SK-N-SH treated with all-trans-retinoic acid at 6 μM for 48 hours (cell line): ENCODE results near the gene SHLD3.

Experiments used
- ATAC-seq: fragments of 200-7000 bp; cut with Tn5 transposase; 3 replicates; pipeline ENCODE4 v1.9.1; 2020; ENCODE audit warnings: mild to moderate bottlenecking, moderate library complexity
- ARNTL ChIP-seq: fragments of 450-650 bp; formaldehyde crosslinking; IDR thresholded peaks from 2 replicates; pipeline ENCODE4 v1.5.0; 2020; ENCODE audit warnings: low read depth, mild to moderate bottlenecking, moderate library complexity, borderline replicate concordance
- BACH2 ChIP-seq: fragments of 250-450 bp; sonication (Bioruptor Pico); IDR thresholded peaks from 2 replicates; pipeline ENCODE4 v1.9.0; 2021; ENCODE audit warnings: mild to moderate bottlenecking, borderline replicate concordance
- CSDC2 ChIP-seq: fragments of 250-450 bp; sonication (Bioruptor Pico); IDR thresholded peaks from 2 replicates; pipeline ENCODE4 v1.5.0; 2020; ENCODE audit warnings: mild to moderate bottlenecking, moderate library complexity
- ESRRG ChIP-seq: fragments of 250-450 bp; sonication (Bioruptor Pico); IDR thresholded peaks from 2 replicates; pipeline ENCODE4 v1.6.1; 2021; ENCODE audit warnings: mild to moderate bottlenecking
- GLIS3 ChIP-seq: fragments of 250-450 bp; sonication (Bioruptor Pico); IDR thresholded peaks from 2 replicates; pipeline ENCODE4 v1.5.0; 2020; ENCODE audit warnings: mild to moderate bottlenecking, moderate library complexity
- ISL1 ChIP-seq: fragments of 250-450 bp; sonication (Bioruptor Pico); IDR thresholded peaks from 2 replicates; pipeline ENCODE4 v2.1.2; 2022; ENCODE audit warnings: mild to moderate bottlenecking, moderate library complexity
- OSR1 ChIP-seq: fragments of 250-450 bp; sonication (Bioruptor Pico); IDR thresholded peaks from 2 replicates; pipeline ENCODE4 v1.8.0; 2022; ENCODE audit warnings: moderate library complexity, mild to moderate bottlenecking, inconsistent platforms
- PPARA ChIP-seq: fragments of 250-450 bp; sonication (Bioruptor Pico); IDR thresholded peaks from 2 replicates; pipeline ENCODE4 v1.5.0; 2020; ENCODE audit warnings: mild to moderate bottlenecking, borderline replicate concordance
- RARB ChIP-seq: fragments of 250-450 bp; sonication (Bioruptor Pico); IDR thresholded peaks from 2 replicates; pipeline ENCODE4 v1.8.0; 2021; ENCODE audit warnings: mild to moderate bottlenecking, moderate library complexity
- SNAI2 ChIP-seq: fragments of 250-450 bp; sonication (Bioruptor Pico); IDR thresholded peaks from 2 replicates; pipeline ENCODE4 v1.5.0; 2020; ENCODE audit warnings: mild to moderate bottlenecking, moderate library complexity
- TOX ChIP-seq: fragments of 250-450 bp; sonication (Bioruptor Pico); IDR thresholded peaks from 2 replicates; pipeline ENCODE4 v1.8.0; 2021; ENCODE audit warnings: mild to moderate bottlenecking, moderate library complexity, borderline replicate concordance
- ZC3H10 ChIP-seq: fragments of 250-450 bp; sonication (Bioruptor Pico); IDR thresholded peaks from 2 replicates; pipeline ENCODE4 v1.5.1; 2021; ENCODE audit warnings: mild to moderate bottlenecking, moderate library complexity
- ZFP3 ChIP-seq: fragments of 250-450 bp; sonication (Bioruptor Pico); IDR thresholded peaks from 2 replicates; pipeline ENCODE4 v1.5.0; 2020; ENCODE audit warnings: mild to moderate bottlenecking, moderate library complexity
- ZFP30 ChIP-seq: fragments of 450-650 bp; formaldehyde crosslinking; IDR thresholded peaks from 2 replicates; pipeline ENCODE4 v1.5.0; 2022; ENCODE audit warnings: mild to moderate bottlenecking, moderate library complexity
- ZNF565 ChIP-seq: fragments of 450-650 bp; formaldehyde crosslinking; conservative IDR thresholded peaks from 2 replicates; pipeline ENCODE4 v1.5.0; 2020; ENCODE audit warnings: low read depth, mild to moderate bottlenecking, moderate library complexity
- ZNF70 ChIP-seq: fragments of 450-650 bp; formaldehyde crosslinking; IDR thresholded peaks from 2 replicates; pipeline ENCODE4 v1.5.0; 2020; ENCODE audit warnings: mild to moderate bottlenecking, moderate library complexity
- ZNF8 ChIP-seq: fragments of 450-650 bp; formaldehyde crosslinking; IDR thresholded peaks from 2 replicates; pipeline ENCODE4 v1.5.0; 2020; ENCODE audit warnings: mild to moderate bottlenecking, moderate library complexity
- TF ChIP-seq, protein P1 (sequence below): fragments of 250-450 bp; sonication (Bioruptor Pico); IDR thresholded peaks from 2 replicates; pipeline ENCODE4 v1.8.0; 2020; ENCODE audit warnings: mild to moderate bottlenecking, moderate library complexity, borderline replicate concordance
- TF ChIP-seq, protein P2 (sequence below): fragments of 250-450 bp; sonication (Bioruptor Pico); IDR thresholded peaks from 2 replicates; pipeline ENCODE4 v1.5.1; 2021; ENCODE audit warnings: mild to moderate bottlenecking, moderate library complexity
- TF ChIP-seq, protein P3 (sequence below): fragments of 250-450 bp; sonication (Bioruptor Pico); IDR thresholded peaks from 2 replicates; pipeline ENCODE4 v1.5.0; 2020; ENCODE audit warnings: mild to moderate bottlenecking, moderate library complexity
- TF ChIP-seq, protein P4 (sequence below): fragments of 250-450 bp; sonication (Bioruptor Pico); IDR thresholded peaks from 2 replicates; pipeline ENCODE4 v1.8.0; 2021; ENCODE audit warnings: low read depth, mild to moderate bottlenecking, moderate library complexity, borderline replicate concordance
- TF ChIP-seq, protein P5 (sequence below): fragments of 250-450 bp; sonication (Bioruptor Pico); IDR thresholded peaks from 2 replicates; pipeline ENCODE4 v1.5.1; 2020; ENCODE audit warnings: low read depth, mild to moderate bottlenecking, moderate library complexity

Gene SHLD3

DNA sequence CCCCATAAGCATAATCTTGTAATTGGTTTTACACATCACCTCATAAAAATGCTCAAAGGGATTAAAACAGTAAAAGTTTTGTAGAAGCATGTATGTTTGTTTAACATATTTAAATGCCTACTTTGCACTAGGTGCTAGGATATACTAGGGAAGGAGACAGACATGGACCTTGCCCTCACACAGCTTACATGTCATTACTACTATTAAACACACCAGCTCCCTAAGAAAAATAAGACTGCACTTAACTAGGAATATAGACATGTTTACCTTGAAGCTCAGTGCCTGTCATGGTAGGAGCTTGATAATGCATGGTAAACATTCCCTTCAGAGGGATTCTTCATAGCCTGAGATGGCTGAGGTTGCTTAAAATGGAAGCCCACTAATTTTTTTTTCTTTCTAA lies 6.2 kb downstream of the SHLD3 start:
- no peak for ATAC-seq
- TF ChIP-seq, protein P1, sequence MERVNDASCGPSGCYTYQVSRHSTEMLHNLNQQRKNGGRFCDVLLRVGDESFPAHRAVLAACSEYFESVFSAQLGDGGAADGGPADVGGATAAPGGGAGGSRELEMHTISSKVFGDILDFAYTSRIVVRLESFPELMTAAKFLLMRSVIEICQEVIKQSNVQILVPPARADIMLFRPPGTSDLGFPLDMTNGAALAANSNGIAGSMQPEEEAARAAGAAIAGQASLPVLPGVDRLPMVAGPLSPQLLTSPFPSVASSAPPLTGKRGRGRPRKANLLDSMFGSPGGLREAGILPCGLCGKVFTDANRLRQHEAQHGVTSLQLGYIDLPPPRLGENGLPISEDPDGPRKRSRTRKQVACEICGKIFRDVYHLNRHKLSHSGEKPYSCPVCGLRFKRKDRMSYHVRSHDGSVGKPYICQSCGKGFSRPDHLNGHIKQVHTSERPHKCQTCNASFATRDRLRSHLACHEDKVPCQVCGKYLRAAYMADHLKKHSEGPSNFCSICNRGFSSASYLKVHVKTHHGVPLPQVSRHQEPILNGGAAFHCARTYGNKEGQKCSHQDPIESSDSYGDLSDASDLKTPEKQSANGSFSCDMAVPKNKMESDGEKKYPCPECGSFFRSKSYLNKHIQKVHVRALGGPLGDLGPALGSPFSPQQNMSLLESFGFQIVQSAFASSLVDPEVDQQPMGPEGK (CRISPR knock-in tag) = no peak
- TF ChIP-seq ZFP3 (CRISPR knock-in tag) = no peak
- TF ChIP-seq, protein P2, sequence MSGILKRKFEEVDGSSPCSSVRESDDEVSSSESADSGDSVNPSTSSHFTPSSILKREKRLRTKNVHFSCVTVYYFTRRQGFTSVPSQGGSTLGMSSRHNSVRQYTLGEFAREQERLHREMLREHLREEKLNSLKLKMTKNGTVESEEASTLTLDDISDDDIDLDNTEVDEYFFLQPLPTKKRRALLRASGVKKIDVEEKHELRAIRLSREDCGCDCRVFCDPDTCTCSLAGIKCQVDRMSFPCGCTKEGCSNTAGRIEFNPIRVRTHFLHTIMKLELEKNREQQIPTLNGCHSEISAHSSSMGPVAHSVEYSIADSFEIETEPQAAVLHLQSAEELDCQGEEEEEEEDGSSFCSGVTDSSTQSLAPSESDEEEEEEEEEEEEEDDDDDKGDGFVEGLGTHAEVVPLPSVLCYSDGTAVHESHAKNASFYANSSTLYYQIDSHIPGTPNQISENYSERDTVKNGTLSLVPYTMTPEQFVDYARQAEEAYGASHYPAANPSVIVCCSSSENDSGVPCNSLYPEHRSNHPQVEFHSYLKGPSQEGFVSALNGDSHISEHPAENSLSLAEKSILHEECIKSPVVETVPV (CRISPR knock-in tag) = no peak
- TF ChIP-seq, protein P3, sequence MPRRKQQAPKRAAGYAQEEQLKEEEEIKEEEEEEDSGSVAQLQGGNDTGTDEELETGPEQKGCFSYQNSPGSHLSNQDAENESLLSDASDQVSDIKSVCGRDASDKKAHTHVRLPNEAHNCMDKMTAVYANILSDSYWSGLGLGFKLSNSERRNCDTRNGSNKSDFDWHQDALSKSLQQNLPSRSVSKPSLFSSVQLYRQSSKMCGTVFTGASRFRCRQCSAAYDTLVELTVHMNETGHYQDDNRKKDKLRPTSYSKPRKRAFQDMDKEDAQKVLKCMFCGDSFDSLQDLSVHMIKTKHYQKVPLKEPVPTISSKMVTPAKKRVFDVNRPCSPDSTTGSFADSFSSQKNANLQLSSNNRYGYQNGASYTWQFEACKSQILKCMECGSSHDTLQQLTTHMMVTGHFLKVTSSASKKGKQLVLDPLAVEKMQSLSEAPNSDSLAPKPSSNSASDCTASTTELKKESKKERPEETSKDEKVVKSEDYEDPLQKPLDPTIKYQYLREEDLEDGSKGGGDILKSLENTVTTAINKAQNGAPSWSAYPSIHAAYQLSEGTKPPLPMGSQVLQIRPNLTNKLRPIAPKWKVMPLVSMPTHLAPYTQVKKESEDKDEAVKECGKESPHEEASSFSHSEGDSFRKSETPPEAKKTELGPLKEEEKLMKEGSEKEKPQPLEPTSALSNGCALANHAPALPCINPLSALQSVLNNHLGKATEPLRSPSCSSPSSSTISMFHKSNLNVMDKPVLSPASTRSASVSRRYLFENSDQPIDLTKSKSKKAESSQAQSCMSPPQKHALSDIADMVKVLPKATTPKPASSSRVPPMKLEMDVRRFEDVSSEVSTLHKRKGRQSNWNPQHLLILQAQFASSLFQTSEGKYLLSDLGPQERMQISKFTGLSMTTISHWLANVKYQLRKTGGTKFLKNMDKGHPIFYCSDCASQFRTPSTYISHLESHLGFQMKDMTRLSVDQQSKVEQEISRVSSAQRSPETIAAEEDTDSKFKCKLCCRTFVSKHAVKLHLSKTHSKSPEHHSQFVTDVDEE (CRISPR knock-in tag) = no peak
- TF ChIP-seq PPARA (CRISPR knock-in tag) = no peak

DNA sequence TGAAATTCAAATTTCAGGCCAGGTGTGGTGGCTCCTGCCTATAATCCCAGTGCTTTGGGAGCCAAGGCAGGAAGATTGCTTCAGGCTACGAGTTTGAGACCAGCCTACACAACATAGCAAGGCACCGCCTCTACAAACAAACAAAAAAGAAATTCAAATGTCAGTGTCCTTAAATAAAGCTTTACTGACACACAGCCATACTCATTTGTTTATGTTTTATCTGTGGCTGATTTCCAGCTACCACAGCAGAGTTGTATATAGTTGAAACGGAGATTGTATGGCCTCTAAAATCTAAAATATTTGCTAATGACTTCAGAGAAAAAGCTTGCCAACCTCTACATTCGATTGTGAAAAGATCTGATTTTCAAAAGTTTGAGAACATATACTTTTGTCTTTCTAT lies 15.4 kb downstream of the SHLD3 start:
- no peak for TF ChIP-seq ESRRG (CRISPR knock-in tag)
- no peak for TF ChIP-seq ZFP30 (CRISPR knock-in tag)
- TF ChIP-seq CSDC2 = no peak
- no peak for TF ChIP-seq ARNTL (CRISPR knock-in tag)
- TF ChIP-seq ZNF70 (CRISPR knock-in tag) = no peak
- TF ChIP-seq, protein P1 (CRISPR knock-in tag) = no peak
- no peak for TF ChIP-seq ZNF8 (CRISPR knock-in tag)
- TF ChIP-seq, protein P4, sequence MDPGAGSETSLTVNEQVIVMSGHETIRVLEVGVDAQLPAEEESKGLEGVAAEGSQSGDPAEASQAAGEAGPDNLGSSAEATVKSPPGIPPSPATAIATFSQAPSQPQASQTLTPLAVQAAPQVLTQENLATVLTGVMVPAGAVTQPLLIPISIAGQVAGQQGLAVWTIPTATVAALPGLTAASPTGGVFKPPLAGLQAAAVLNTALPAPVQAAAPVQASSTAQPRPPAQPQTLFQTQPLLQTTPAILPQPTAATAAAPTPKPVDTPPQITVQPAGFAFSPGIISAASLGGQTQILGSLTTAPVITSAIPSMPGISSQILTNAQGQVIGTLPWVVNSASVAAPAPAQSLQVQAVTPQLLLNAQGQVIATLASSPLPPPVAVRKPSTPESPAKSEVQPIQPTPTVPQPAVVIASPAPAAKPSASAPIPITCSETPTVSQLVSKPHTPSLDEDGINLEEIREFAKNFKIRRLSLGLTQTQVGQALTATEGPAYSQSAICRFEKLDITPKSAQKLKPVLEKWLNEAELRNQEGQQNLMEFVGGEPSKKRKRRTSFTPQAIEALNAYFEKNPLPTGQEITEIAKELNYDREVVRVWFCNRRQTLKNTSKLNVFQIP (CRISPR knock-in tag) = no peak
- TF ChIP-seq TOX (CRISPR knock-in tag) = no peak
- TF ChIP-seq, protein P5, sequence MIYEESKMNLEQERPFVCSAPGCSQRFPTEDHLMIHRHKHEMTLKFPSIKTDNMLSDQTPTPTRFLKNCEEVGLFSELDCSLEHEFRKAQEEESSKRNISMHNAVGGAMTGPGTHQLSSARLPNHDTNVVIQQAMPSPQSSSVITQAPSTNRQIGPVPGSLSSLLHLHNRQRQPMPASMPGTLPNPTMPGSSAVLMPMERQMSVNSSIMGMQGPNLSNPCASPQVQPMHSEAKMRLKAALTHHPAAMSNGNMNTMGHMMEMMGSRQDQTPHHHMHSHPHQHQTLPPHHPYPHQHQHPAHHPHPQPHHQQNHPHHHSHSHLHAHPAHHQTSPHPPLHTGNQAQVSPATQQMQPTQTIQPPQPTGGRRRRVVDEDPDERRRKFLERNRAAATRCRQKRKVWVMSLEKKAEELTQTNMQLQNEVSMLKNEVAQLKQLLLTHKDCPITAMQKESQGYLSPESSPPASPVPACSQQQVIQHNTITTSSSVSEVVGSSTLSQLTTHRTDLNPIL (CRISPR knock-in tag) = no peak
- no peak for TF ChIP-seq GLIS3 (CRISPR knock-in tag)
- no peak for TF ChIP-seq BACH2 (CRISPR knock-in tag)
- TF ChIP-seq RARB = no peak
- TF ChIP-seq SNAI2 (CRISPR knock-in tag) = no peak
- TF ChIP-seq ZC3H10 = no peak
- TF ChIP-seq, all 23 proteins: peak for 0
- no peak for ATAC-seq

DNA sequence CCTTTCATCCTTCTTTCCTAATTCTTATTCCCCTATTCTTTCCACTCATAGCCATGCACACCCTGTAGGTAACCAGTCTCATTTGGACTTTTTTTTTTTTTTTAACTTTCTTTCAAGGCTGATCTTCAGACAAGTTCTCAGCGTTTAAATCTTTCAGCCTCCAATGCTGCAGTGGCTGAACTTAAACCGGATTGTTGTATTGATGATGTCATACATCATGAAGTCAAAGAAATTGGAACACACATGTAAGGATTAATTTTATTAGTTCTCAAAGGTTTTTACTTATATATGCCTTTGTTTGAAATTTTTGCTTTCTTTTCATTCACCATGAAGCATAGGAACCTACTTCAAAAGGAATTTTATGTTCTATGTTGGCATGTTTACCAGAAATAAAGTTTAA lies 22.1 kb downstream of the SHLD3 start:
- ATAC-seq = no peak
- TF ChIP-seq PPARA (CRISPR knock-in tag) = no peak
- no peak for TF ChIP-seq ZNF8 (CRISPR knock-in tag)
- no peak for TF ChIP-seq CSDC2
- no peak for TF ChIP-seq ZC3H10
- TF ChIP-seq GLIS3 (CRISPR knock-in tag) = no peak
- no peak for TF ChIP-seq RARB
- TF ChIP-seq, protein P1 (CRISPR knock-in tag) = no peak
- no peak for TF ChIP-seq ZFP3 (CRISPR knock-in tag)
- no peak for TF ChIP-seq ZNF565
- TF ChIP-seq ISL1 (CRISPR knock-in tag) = no peak
- no peak for TF ChIP-seq OSR1 (CRISPR knock-in tag)
